Natural killer cell (primary cell): ENCODE data around the gene DPP3. TPM values are rescaled to one million over a fixed set of nuclear protein-coding genes. Genes with fewer than 3 reads are reported as not detected.

Source experiments
- ATAC-seq, 3 donors: fragments of 150-1000 bp in 2 of 3; fragments of 200-7000 bp in 1 of 3; cut with Tn5 transposase; 1 replicate in 1 of 3; 2 replicates in 2 of 3; pipeline ENCODE4 v1.10.0; 2021; ENCODE audit warnings: mild to moderate bottlenecking in 2 of 3, moderate library complexity in 2 of 3
- DNase-seq, 2 donors: peaks; one replicate each; pipeline versions ENCODE4 v3.0.0 to v3.0.0-alpha.2; 2013 to 2021; ENCODE audit warnings: mixed read lengths in 1 of 2
- H3K27ac ChIP-seq: one replicate; pipeline ENCODE4 v1.5.1; 2013; ENCODE audit warnings: mild to moderate bottlenecking, low read length
- H3K27me3 ChIP-seq: one replicate; pipeline ENCODE4 v1.6.1; 2013; ENCODE audit warnings: low read length; ENCODE audit not compliant: control insufficient read depth, insufficient read depth
- H3K36me3 ChIP-seq: one replicate; pipeline ENCODE4 v1.6.1; 2013; ENCODE audit warnings: low read length; ENCODE audit not compliant: control insufficient read depth, insufficient read depth
- H3K4me1 ChIP-seq: one replicate; pipeline ENCODE4 v1.6.1; 2013; ENCODE audit warnings: low read length; ENCODE audit not compliant: control insufficient read depth, insufficient read depth
- H3K4me3 ChIP-seq: one replicate; pipeline ENCODE4 v1.5.1; 2013; ENCODE audit warnings: low read length
- H3K9me3 ChIP-seq: one replicate; pipeline ENCODE4 v1.6.1; 2013; ENCODE audit warnings: low read length; ENCODE audit not compliant: control insufficient read depth, insufficient read depth
- H3K27ac Mint-ChIP-seq, 2 donors: one replicate each; pipeline ENCODE4 v1.8.0; 2022; ENCODE audit warnings: mild to moderate bottlenecking in 2 of 2, mixed read lengths in 2 of 2, moderate library complexity in 1 of 2
- H3K27me3 Mint-ChIP-seq, 2 donors: one replicate each; pipeline ENCODE4 v1.8.0; 2022; ENCODE audit warnings: low read depth in 2 of 2, mixed read lengths in 2 of 2
- H3K36me3 Mint-ChIP-seq: one replicate; pipeline ENCODE4 v1.8.0; 2022; ENCODE audit warnings: mixed read lengths
- H3K4me1 Mint-ChIP-seq, 2 donors: one replicate each; pipeline ENCODE4 v1.8.0; 2022; ENCODE audit warnings: mixed read lengths in 2 of 2
- H3K4me3 Mint-ChIP-seq: one replicate; pipeline ENCODE4 v1.8.0; 2022; ENCODE audit warnings: mild to moderate bottlenecking, moderate library complexity, mixed read lengths
- H3K9me3 Mint-ChIP-seq, 2 donors: one replicate each; pipeline ENCODE4 v1.8.0; 2022; ENCODE audit warnings: mixed read lengths in 2 of 2
- CTCF ChIP-seq: fragments of 200-600 bp; IDR thresholded peaks from one replicate; pipeline ENCODE4 v1.8.0; 2022; ENCODE audit warnings: antibody characterized with exemption
- WGBS: methylation state at CpG from one replicate; pipeline ENCODE4 v1.1.7; 2013; ENCODE audit warnings: missing lambda C conversion rate; ENCODE audit not compliant: insufficient coverage; 5-methylcytosine and 5-hydroxymethylcytosine counted together
- intact Hi-C: fragments of 100-400 bp; cut with micrococcal nuclease; formaldehyde crosslinking; loops from one replicate; pipeline ENCODE4 v1.14.2; 2022
- total RNA-seq, 4 donors: library from RNA; stranded (reverse); fragments of 120-200 nt in 1 of 4; gene quantifications; one replicate each; pipeline versions ENCODE4 v1.2.3 to v1.2.4, GENCODE V29; 2013 to 2022

DPP3 gene
- total RNA-seq, 3 donors from 2014 or later (not counting 1 experiment from before 2014, with no cell fraction given) = 37.4 to 42.9 (median 38.6) TPM

GRCh38 chr11:66443602-66444001 lies 36.6 kb upstream of the DPP3 start:
- no peak overlapping the region for H3K4me3 ChIP-seq
- H3K27ac Mint-ChIP-seq = peak overlapping the region in 1 of 2 donors; percentile 14
- no peaks in the 10 kb centered on the region for H3K36me3 ChIP-seq
- DNase-seq (no peak), ATAC-seq (no peak)
- H3K27me3 Mint-ChIP-seq = peaks cover 0 to 17% of the 10 kb centered on the region in 2 donors
- no peak overlapping the region for H3K27ac ChIP-seq
- peaks cover 6 to 7% of the 10 kb centered on the region in 2 donors for H3K4me1 Mint-ChIP-seq
- peaks cover 5% of the 10 kb centered on the region for H3K9me3 ChIP-seq
- intact Hi-C loops = no loop called here
- H3K4me1 ChIP-seq = peaks cover 2% of the 10 kb centered on the region
- TF ChIP-seq CTCF = no peak
- H3K9me3 Mint-ChIP-seq = peaks cover 0 to 3% of the 10 kb centered on the region in 2 donors
- no peaks in the 10 kb centered on the region for H3K27me3 ChIP-seq
- 88% methylated on average over 4 of the region's 4 CpGs for WGBS
- no peak overlapping the region for H3K4me3 Mint-ChIP-seq
- no peaks in the 10 kb centered on the region for H3K36me3 Mint-ChIP-seq

- Mint-ChIP-seq H3K27me3 (peaks cover 0 to 26% of the 10 kb centered on the region in 2 donors), H3K27ac (no peak overlapping the region), H3K4me1 (no peaks in the 10 kb centered on the region), H3K9me3 (peaks cover 0 to 3% of the 10 kb centered on the region in 2 donors), H3K4me3 (no peak overlapping the region), H3K36me3 (no peaks in the 10 kb centered on the region)
- H3K4me3 ChIP-seq = no peak overlapping the region
- no peak for TF ChIP-seq CTCF
- no peaks in the 10 kb centered on the region for H3K27me3 ChIP-seq
- H3K4me1 ChIP-seq = no peaks in the 10 kb centered on the region
- no peak overlapping the region for H3K27ac ChIP-seq
- no peaks in the 10 kb centered on the region for H3K36me3 ChIP-seq
- ATAC-seq = no peak
- no peak for DNase-seq
- intact Hi-C loops = no loop called here
- peaks cover 5% of the 10 kb centered on the region for H3K9me3 ChIP-seq
Measured at GRCh38 chr11:66447012-66447411, 33.2 kb upstream of the DPP3 start.

DNA sequence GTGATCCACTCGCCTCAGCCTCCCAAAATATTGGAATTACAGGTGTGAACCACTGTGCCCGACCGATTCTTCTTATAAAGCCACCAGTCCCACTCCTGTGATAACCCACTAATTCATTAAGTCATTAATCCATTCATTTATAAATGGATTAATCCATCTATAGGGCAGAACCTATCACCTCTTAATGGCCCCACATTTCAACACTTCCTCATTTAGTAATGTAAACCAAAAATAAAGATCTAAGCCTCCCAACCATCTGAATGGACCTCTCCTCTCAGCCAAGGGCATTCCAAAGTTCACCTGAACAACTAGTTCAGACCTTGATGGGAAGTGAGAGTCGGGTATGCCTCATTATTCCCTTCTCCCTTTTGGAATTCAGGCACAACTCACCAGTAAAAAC lies 31.7 kb upstream of the DPP3 start:
- H3K9me3 Mint-ChIP-seq = peaks cover 0 to 3% of the 10 kb centered on the region in 2 donors
- ATAC-seq = no peak
- no peaks in the 10 kb centered on the region for H3K27me3 ChIP-seq
- H3K4me3 ChIP-seq = no peak overlapping the region
- no peak for TF ChIP-seq CTCF
- 87% methylated on average over 4 of the region's 4 CpGs for WGBS
- H3K4me3 Mint-ChIP-seq = no peak overlapping the region
- intact Hi-C loops = no loop called here
- no peaks in the 10 kb centered on the region for H3K36me3 ChIP-seq
- no peak overlapping the region for H3K27ac ChIP-seq
- no peaks in the 10 kb centered on the region for H3K4me1 Mint-ChIP-seq
- no peak overlapping the region for H3K27ac Mint-ChIP-seq
- DNase-seq = no peak
- no peaks in the 10 kb centered on the region for H3K4me1 ChIP-seq
- no peaks in the 10 kb centered on the region for H3K9me3 ChIP-seq
- no peaks in the 10 kb centered on the region for H3K36me3 Mint-ChIP-seq
- H3K27me3 Mint-ChIP-seq = peaks cover 0 to 21% of the 10 kb centered on the region in 2 donors

GRCh38 chr11:66450560-66450959 lies 29.7 kb upstream of the DPP3 start:
- Mint-ChIP-seq H3K27me3 (peaks cover 0 to 20% of the 10 kb centered on the region in 2 donors), H3K36me3 (no peaks in the 10 kb centered on the region), H3K4me1 (peaks cover 18% of the 10 kb centered on the region in 2 donors), H3K4me3 (no peak overlapping the region), H3K9me3 (no peaks in the 10 kb centered on the region), H3K27ac (no peak overlapping the region)
- Histone ChIP-seq H3K4me3 (no peak overlapping the region), H3K4me1 (peaks cover 6% of the 10 kb centered on the region), H3K9me3 (no peaks in the 10 kb centered on the region), H3K27me3 (no peaks in the 10 kb centered on the region), H3K27ac (no peak overlapping the region), H3K36me3 (no peaks in the 10 kb centered on the region)
- no peak for DNase-seq
- ATAC-seq = no peak
- intact Hi-C loops = no loop called here
- no peak for TF ChIP-seq CTCF
- WGBS = 70% methylated on average over 4 of the region's 4 CpGs
